ENCODE measurements around the gene NUDCD2. TPM values are rescaled to one million over a fixed set of nuclear protein-coding genes. Genes with fewer than 3 reads are reported as not detected.

The NUDCD2 gene
- total and polyA plus RNA-seq, 9 of the 15 experiments (the other 6 are each of a cell fraction or from before 2014, with no cell fraction given) = 14.6 to 76.9 (median 32.5) TPM

GRCh38 chr5:163505368-163506094 lies 45.6 kb upstream of the NUDCD2 start, which contains the start of gene MAT2B (continued):
- TF ChIP-seq ARID3A (IDR thresholded peaks at IDR 0.05; ENCODE audit: borderline replicate concordance, low read depth, low read length) = no peak
- TF ChIP-seq PRPF4 (IDR thresholded peaks at IDR 0.05; ENCODE audit: insufficient read depth, low read depth, low read length, poor library complexity, severe bottlenecking) = no peak
- TF ChIP-seq ZNF407 (IDR thresholded peaks at IDR 0.05; ENCODE audit: low read depth) = no peak
- TF ChIP-seq TAF15 (IDR thresholded peaks at IDR 0.05; ENCODE audit: low read depth, low read length) = no peak
- no peak for TF ChIP-seq TFAM (CRISPR knock-in tag; conservative IDR thresholded peaks at IDR 0.05)
- TF ChIP-seq, protein P1, sequence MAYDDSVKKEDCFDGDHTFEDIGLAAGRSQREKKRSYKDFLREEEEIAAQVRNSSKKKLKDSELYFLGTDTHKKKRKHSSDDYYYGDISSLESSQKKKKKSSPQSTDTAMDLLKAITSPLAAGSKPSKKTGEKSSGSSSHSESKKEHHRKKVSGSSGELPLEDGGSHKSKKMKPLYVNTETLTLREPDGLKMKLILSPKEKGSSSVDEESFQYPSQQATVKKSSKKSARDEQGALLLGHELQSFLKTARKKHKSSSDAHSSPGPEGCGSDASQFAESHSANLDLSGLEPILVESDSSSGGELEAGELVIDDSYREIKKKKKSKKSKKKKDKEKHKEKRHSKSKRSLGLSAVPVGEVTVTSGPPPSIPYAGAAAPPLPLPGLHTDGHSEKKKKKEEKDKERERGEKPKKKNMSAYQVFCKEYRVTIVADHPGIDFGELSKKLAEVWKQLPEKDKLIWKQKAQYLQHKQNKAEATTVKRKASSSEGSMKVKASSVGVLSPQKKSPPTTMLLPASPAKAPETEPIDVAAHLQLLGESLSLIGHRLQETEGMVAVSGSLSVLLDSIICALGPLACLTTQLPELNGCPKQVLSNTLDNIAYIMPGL (CRISPR knock-in tag; IDR thresholded peaks at IDR 0.05) = peak; percentile 84; the same call in 1 of the 2 replicates
- TF ChIP-seq CBFA2T2 (conservative IDR thresholded peaks at IDR 0.05) = 0 out of 2 replicates have a peak, but pooled peaks have one; percentile 6
- TF ChIP-seq TOE1 (IDR thresholded peaks at IDR 0.05; ENCODE audit: borderline replicate concordance) = peak; percentile 76; the same call in 1 of the 2 replicates
- TF ChIP-seq TOE1 (CRISPR knock-in tag; IDR thresholded peaks at IDR 0.05; ENCODE audit: borderline replicate concordance, low read depth) = no peak
- TF ChIP-seq DMBX1 (CRISPR knock-in tag; IDR thresholded peaks at IDR 0.05; ENCODE audit: borderline replicate concordance) = no peak
- TF ChIP-seq ETV5 (CRISPR knock-in tag; IDR thresholded peaks at IDR 0.05; ENCODE audit: low read depth) = peak; percentile 85
- TF ChIP-seq IRF9 (tag; IDR thresholded peaks at IDR 0.05) = no peak
- peak; percentile 70; the same call in 1 of the 2 replicates for TF ChIP-seq MTA3 (IDR thresholded peaks at IDR 0.05; ENCODE audit: borderline replicate concordance)
- TF ChIP-seq U2AF2 (optimal IDR thresholded peaks at IDR 0.05; ENCODE audit: low read depth, low read length) = no peak

Data from K562 (cell line).